T-helper 1 cell treated with Interleukin-12 subunit alpha and Interleukin-12 subunit beta and Interleukin-4 antibody, amounts not matched to agents 30 μg/mL and 1 μg/mL, for 36 hours (primary cell): ENCODE data around the gene CYP26A1.

Experiments used
- H3K27ac Mint-ChIP-seq: one replicate; pipeline ENCODE4 v1.8.0; 2021; ENCODE audit warnings: mild to moderate bottlenecking, mixed read lengths
- H3K27me3 Mint-ChIP-seq: one replicate; pipeline ENCODE4 v1.8.0; 2021; ENCODE audit warnings: low read depth, mixed read lengths
- H3K36me3 Mint-ChIP-seq: one replicate; pipeline ENCODE4 v1.8.0; 2021; ENCODE audit warnings: low read depth, mixed read lengths
- H3K4me1 Mint-ChIP-seq: one replicate; pipeline ENCODE4 v1.8.0; 2021; ENCODE audit warnings: low read depth, mixed read lengths
- H3K4me3 Mint-ChIP-seq: one replicate; pipeline ENCODE4 v1.8.0; 2021; ENCODE audit warnings: mild to moderate bottlenecking, moderate library complexity, mixed read lengths
- H3K9me3 Mint-ChIP-seq: one replicate; pipeline ENCODE4 v1.8.0; 2021; ENCODE audit warnings: mixed read lengths

The CYP26A1 gene

DNA sequence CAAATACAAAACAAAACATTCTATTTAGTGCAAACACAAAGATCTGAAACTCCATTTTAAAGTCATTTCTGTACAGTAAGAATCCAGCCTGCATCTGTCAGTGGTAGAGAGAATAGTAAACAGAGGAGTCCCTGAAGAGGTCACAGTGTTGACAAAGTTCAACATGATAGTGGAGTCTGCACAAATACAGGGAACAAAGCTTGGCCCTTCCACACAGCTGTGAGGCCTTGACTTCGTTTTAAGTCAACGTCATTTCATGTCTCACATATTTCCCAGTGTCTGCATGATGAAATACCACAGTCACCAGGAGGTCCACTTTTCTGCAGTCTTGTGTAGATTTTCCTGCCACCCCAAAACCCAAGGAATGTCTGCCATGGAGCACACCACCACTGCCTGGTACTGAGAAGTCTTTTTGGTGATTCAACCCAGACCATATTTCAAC lies 33.0 kb downstream of the CYP26A1 start:
- H3K4me1 Mint-ChIP-seq = no peaks in the 10 kb centered on the region
- no peaks in the 10 kb centered on the region for H3K9me3 Mint-ChIP-seq
- H3K4me3 Mint-ChIP-seq = no peak overlapping the region
- H3K27me3 Mint-ChIP-seq = peaks cover 5% of the 10 kb centered on the region
- no peak overlapping the region for H3K27ac Mint-ChIP-seq
- H3K36me3 Mint-ChIP-seq = no peaks in the 10 kb centered on the region

DNA sequence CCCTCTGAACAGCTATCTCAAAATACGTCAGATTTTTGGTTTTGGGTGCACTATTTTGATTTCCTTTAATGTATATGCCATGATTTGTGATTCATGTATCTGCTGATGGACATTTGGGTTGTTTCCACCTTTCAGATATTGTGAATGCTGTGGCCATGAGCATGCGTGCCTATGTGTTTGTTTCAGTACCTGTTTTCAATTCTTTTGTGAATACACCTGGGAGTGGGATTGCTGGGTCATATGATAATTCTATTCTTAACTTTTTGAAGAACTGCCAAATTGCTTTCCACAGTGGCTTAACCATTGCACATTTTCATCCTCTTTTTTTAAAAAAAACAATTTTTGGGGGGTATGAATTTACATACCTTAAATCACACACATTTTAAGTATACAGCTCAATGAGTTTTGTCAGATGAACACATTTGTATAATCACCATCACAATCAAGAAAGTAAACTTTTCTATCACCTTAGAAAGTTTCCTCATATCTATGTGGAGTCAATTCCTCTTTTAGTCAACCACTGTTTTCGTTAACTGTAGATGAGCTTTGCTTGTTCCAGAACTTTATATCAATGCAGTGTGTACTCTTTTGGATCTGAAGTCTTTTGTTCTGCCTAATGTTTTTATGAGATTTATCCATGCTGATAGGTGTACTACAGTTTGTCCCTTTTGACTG lies 36.9 kb downstream of the CYP26A1 start:
- Mint-ChIP-seq H3K27ac (no peak overlapping the region), H3K36me3 (no peaks in the 10 kb centered on the region), H3K4me1 (no peaks in the 10 kb centered on the region), H3K4me3 (no peak overlapping the region), H3K9me3 (no peaks in the 10 kb centered on the region), H3K27me3 (peaks cover 6% of the 10 kb centered on the region)

DNA sequence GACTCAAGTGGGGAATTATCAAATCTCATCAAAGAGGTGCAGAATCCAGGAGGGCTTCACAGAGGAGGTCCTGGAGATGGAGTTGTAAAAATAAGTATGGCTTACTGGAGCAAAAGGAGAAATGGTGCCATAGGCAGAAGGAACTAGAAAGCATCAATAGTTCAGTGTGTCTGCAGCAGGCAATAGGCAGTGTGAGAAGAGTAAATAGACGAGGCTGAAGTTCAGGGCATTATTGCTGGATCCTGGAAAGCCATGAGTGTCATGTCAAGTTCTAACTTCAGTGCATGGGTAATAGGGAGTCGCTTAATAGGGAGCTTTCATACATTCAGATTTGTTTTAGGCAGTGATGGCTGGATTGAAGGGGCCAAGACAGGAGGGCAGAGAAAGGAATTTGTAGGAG lies 39.3 kb downstream of the CYP26A1 start:
- no peak overlapping the region for H3K27ac Mint-ChIP-seq
- no peak overlapping the region for H3K4me3 Mint-ChIP-seq
- no peaks in the 10 kb centered on the region for H3K9me3 Mint-ChIP-seq
- no peaks in the 10 kb centered on the region for H3K4me1 Mint-ChIP-seq
- H3K36me3 Mint-ChIP-seq = no peaks in the 10 kb centered on the region
- peaks cover 6% of the 10 kb centered on the region for H3K27me3 Mint-ChIP-seq

DNA sequence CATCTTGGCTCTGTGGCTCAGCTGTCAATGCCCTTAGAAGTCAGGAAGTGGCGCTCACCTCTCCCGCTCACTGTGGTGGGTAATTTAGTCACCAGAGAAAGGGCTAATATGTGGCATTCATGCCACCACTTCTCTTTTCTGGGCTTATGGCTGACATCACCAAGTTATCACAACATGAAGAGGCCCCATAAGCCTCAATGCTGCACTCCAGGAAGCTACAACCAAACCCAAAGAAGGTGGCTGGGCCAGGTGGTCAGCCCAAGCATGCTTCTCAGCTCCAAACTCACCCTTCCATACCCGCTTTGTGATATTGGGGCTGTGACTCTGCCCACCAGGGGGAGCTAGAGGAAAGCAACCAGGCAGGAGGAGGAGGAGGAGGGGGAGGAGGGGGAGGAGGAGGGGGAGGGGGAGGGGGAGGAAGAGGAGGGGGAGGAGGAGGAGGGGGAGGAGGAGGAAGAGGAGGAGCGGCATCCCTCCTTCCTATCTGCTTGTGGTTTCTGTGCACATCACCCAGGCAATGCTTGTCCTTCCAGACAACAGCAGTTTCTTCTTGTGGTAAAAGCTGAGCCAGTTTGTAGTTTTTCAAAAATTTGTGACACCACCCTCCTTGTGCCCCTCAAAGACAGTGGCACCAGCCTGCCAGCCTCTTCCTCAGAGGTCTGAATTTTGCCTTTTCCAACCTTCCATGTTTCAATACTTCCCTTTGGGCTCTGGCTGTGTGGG lies 42.1 kb downstream of the CYP26A1 start:
- peaks cover 6% of the 10 kb centered on the region for H3K27me3 Mint-ChIP-seq
- H3K4me1 Mint-ChIP-seq = no peaks in the 10 kb centered on the region
- H3K27ac Mint-ChIP-seq = no peak overlapping the region
- H3K36me3 Mint-ChIP-seq = no peaks in the 10 kb centered on the region
- H3K4me3 Mint-ChIP-seq = no peak overlapping the region
- no peaks in the 10 kb centered on the region for H3K9me3 Mint-ChIP-seq

DNA sequence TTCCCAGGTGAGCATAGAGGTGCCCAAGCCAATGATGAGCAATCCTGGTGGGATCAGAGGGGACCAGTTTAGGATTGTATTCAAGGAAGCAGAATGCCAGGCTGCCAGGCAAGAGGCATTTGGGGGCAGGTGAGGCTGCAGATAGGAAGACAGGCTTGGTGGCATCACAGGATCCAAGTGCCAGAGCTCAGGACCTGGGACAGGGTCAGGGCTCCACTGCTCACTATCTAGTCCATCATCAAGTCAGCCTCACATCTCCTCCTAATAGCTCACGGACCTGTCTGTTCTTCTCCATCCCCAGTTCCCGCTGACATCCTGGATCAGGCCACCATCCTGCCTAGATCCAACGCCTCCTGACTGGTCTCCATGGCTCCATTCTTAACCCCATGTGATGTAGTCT lies 47.6 kb downstream of the CYP26A1 start:
- Mint-ChIP-seq H3K27ac (no peak overlapping the region), H3K36me3 (peaks cover 3% of the 10 kb centered on the region), H3K4me3 (no peak overlapping the region), H3K9me3 (peaks cover 10% of the 10 kb centered on the region), H3K4me1 (no peaks in the 10 kb centered on the region), H3K27me3 (no peaks in the 10 kb centered on the region)

DNA sequence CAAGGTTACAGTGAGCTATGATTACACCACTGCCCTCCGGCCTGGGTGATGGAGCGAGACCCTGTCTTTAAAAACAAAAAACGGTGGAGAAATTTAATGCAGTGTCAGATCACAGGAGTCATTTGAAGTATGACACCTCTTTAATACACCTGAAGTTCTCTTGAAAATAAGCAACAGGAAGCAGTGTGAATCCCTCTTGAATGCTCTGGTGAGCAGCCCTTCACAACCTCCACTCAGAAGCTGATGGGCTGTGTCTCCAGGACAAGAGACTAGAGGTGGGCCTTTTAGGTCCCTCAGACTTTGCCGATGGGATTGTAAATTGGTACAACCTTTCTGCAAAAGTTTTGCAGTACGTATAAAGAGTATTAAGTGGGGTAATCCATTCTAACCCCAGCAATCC lies 50.1 kb downstream of the CYP26A1 start:
- no peaks in the 10 kb centered on the region for H3K4me1 Mint-ChIP-seq
- H3K4me3 Mint-ChIP-seq = no peak overlapping the region
- H3K36me3 Mint-ChIP-seq = peaks cover 3% of the 10 kb centered on the region
- H3K9me3 Mint-ChIP-seq = peaks cover 23% of the 10 kb centered on the region
- no peaks in the 10 kb centered on the region for H3K27me3 Mint-ChIP-seq
- no peak overlapping the region for H3K27ac Mint-ChIP-seq

DNA sequence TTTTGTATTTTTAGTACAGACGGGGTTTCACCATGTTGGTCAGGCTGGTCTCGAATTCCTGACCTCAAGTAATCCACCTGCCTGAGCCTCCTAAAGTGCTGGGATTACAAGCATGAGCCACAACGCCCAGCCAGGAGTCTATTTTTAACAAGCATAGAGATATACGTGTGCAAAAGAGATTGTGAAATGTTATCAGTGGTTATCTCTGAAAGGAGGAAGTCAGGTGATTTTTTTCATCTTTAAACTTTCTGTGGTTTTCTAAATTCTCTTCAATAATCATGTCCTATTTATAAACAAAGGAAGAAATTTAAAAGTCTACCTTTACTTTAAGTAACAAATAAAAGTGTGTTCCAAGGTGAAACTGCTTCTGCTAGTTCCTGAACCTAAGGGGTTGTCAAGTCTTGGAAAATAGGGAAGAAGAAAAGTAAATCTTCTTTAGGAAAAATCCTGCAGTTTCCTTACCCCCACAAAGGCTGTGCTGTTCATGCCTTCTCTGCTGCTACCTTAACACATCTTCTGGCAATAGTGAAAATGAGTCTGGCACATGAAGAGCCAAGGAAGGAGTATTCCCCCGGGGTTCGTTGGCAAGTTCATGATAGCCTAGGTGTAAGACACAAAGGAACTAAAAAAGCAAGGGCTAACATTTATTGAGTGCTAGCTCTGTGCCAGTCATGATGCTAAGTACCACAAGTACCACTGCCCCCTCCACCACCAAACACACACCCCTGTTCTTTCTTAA lies 51.1 kb downstream of the CYP26A1 start:
- H3K4me3 Mint-ChIP-seq = no peak overlapping the region
- H3K9me3 Mint-ChIP-seq = peaks cover 26% of the 10 kb centered on the region
- H3K4me1 Mint-ChIP-seq = no peaks in the 10 kb centered on the region
- H3K36me3 Mint-ChIP-seq = peaks cover 3% of the 10 kb centered on the region
- H3K27ac Mint-ChIP-seq = no peak overlapping the region
- no peaks in the 10 kb centered on the region for H3K27me3 Mint-ChIP-seq

DNA sequence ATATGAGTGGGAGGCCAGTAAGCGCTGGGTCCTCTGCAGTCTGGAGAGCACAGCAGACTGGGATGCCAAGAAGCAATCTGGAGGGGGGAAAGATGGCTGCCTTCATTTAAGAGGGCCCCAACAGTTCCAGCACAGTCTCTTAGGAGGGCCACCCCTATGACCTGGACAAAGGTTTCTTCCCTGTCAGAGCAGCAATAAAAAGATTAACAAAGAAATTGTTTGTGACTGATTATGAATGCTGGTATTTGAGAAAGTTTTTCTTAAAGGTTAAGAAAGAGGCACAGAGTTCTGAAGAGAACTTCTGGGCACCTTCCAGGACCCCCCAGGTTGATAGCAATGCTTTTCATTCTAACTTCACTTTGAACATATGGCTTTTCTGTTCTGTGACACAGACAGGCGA lies 52.3 kb downstream of the CYP26A1 start:
- peaks cover 26% of the 10 kb centered on the region for H3K9me3 Mint-ChIP-seq
- peaks cover 3% of the 10 kb centered on the region for H3K36me3 Mint-ChIP-seq
- no peak overlapping the region for H3K27ac Mint-ChIP-seq
- no peaks in the 10 kb centered on the region for H3K27me3 Mint-ChIP-seq
- H3K4me1 Mint-ChIP-seq = no peaks in the 10 kb centered on the region
- no peak overlapping the region for H3K4me3 Mint-ChIP-seq

DNA sequence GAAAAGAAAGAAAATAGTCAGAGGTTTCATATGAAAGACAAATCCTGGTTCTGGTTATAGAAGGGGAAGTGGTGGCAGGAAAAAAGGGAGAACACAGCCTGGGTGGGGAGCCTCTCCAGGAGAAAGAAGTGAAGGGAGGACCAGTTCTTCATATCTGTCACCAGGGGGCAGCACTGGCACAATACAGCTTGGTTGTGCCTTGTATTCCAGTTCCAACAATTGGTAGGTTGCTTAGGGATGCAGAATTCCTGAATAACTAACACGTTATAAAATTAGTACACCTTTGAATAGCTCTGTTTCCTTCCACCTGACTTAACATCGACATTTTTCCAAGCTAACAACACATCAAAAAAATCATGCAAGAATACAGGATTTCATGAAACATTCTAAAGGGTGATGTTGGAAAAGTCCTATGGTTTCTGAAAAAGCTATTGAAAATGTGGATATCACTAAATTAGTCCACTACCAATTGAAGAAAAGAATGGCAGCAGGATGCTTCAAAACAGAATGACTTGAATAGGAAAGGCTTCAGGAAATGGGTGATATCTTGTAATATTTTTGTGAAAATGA lies 52.9 kb downstream of the CYP26A1 start:
- Mint-ChIP-seq H3K36me3 (peaks cover 3% of the 10 kb centered on the region), H3K4me3 (no peak overlapping the region), H3K27me3 (no peaks in the 10 kb centered on the region), H3K4me1 (no peaks in the 10 kb centered on the region), H3K27ac (no peak overlapping the region), H3K9me3 (peaks cover 26% of the 10 kb centered on the region)
